ENCODE data around the gene FHOD1.

The FHOD1 gene

DNA sequence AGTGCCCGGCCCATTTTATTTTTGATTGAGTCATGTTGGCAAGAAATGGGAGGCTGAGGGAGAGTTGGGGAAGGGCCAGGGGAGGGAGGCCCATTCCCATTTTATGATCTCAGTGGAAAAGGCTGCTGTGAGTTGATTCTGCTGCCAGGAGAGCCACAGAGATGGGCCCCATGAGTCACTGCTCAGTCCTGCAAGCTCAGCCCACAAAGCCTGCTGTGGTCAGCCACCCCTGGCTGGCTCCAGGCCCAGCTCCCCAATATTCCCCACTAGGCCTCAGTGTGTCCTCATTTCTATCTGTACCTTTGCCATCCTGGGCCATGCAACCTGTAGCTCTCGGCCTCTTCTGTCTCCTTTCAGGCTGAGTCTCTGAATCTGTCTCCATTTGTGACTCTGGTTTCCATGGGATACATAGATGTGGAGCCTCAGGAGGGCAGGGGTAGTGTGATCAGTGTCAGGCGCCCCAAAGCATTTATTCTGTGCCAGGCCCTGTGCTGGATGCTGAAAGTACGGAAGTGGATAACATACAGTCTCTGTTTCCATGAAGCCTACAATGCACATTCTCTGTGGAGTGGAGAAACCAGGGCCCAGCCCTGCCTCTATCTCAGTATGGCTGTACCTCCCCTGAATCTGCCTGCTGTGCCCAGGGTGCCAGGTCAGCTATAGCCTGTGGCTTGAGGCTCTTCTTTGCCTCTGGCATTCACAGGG, 30.2 kb upstream of the FHOD1 start:
- FAIRE-seq = no peak

DNA sequence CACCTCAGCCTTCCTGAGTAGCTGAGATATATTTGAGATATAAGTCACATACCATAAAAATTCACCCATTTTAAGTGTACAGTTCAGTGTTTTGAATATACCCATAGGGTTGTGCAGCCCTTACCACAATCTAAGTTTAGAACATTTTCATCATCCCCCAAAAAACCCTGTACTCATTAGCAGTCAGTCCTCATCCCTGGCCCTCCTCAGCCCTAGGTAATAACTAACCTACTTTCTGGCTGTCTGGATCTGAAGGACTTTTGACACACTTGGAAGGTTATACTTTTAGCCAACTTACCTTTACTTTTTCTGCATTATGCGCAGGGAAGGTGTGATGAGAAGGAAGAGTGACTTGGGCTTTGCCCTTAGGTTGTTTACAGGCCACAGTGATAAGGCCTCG, 28.0 kb upstream of the FHOD1 start:
- no peak for FAIRE-seq

GRCh38 chr16:67271446-67271845, 24.2 kb upstream of the FHOD1 start:
- FAIRE-seq = no peak

DNA sequence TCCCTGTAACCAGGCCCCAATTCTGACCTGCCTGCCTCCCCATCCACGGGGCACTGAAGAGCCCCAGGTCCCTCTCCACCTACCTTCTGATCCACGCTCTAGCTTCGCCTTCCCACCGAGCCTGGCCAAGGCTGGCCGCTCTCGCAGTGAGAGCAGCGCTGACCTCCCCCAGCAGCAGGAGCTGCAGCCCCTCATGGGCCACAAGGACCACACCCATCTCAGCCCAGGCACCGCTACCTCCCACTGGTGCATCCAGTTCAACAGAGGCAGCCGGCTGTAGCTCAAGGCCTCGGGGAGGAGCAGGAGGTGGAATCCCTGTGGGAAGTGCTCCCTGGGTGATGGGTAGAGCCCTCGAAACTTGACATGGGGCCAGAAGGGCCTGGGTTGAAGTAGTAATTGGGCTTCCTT, 23.7 kb upstream of the FHOD1 start:
- FAIRE-seq = no peak

- FAIRE-seq = no peak
Observed at GRCh38 chr16:67269766-67270165, 22.5 kb upstream of the FHOD1 start.

- no peak for FAIRE-seq
Observed at GRCh38 chr16:67268136-67268579, 20.9 kb upstream of the FHOD1 start.

DNA sequence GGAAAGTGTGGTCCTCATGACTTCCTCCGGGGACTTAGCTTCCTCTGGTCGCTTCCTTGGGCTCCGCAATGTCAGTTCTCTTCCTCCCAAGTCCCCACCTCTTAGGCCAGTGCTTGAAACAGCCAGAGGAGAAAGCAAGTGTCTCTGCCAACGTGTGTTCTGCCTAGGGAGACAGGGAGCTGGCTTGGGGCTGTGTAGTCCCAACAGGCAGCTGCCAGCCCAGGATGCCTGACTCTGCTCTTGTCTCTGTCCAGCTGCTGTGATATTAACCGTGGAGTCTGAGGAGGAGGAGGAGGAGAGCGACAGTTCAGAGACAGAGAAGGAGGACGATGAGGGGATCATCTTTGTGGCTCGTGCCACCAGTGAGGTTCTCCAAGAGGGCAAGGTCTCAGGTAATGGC, 18.6 kb upstream of the FHOD1 start:
- no peak for FAIRE-seq

- FAIRE-seq = no peak
Observed at GRCh38 chr16:67264866-67265265, 17.6 kb upstream of the FHOD1 start.

GRCh38 chr16:67264277-67264676, 17.0 kb upstream of the FHOD1 start:
- FAIRE-seq = no peak

- FAIRE-seq = no peak
Observed at GRCh38 chr16:67263201-67263600, 15.9 kb upstream of the FHOD1 start.

GRCh38 chr16:67260426-67261063, 13.3 kb upstream of the FHOD1 start:
- no peak for FAIRE-seq

DNA sequence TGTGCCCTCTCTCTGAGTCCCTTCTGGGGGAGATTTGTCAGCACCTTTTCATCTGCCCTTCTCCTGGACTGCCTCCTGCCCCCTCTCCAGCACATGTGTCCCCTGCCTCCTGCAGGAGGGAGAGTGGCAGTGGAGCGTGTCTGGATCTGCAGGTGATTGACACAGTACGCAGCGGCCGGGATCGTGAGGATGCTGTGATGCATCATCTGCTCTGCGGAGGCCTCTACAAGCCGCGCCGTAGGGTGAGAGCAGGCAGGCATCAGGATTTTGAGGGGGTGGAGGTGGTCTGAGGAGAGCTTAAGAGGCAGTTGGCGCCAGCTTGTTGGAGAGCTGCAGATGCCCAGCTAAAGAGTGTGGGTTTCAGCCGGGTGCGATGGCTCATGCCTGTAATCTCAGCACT, 12.4 kb upstream of the FHOD1 start:
- FAIRE-seq = no peak

DNA sequence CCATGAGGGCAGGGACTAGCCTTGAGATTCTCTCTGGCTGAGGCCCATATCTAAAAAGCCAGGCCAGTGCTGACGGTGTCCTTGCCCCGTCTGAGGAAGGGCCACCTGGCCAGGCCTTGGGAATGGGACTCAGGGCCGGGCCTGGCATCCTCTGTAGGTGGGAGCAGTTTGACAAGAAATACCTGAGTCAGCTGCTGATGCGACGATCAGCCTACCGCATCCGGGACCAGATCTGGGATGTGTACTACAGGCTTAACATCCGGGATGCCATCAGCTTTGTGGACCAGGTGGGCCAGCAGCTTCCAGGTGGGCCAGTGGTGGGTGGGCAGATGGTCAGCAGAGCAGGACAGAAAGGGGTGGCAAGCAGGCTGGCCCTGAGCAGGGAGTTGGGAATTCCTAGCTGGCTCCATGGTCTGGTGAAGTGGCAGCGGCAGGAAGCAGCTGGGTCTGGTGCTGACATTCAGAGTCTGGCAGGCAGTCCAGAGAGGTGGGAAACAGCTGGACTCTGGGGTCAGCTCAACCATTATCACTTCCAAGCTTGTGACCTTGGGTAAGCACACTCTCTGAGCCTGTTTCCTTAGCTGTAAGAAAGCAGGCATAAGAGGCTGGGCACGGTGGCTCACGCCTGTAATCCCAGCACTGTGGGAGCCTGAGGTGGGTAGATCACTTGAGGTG, 11.0 kb upstream of the FHOD1 start:
- no peak for FAIRE-seq

DNA sequence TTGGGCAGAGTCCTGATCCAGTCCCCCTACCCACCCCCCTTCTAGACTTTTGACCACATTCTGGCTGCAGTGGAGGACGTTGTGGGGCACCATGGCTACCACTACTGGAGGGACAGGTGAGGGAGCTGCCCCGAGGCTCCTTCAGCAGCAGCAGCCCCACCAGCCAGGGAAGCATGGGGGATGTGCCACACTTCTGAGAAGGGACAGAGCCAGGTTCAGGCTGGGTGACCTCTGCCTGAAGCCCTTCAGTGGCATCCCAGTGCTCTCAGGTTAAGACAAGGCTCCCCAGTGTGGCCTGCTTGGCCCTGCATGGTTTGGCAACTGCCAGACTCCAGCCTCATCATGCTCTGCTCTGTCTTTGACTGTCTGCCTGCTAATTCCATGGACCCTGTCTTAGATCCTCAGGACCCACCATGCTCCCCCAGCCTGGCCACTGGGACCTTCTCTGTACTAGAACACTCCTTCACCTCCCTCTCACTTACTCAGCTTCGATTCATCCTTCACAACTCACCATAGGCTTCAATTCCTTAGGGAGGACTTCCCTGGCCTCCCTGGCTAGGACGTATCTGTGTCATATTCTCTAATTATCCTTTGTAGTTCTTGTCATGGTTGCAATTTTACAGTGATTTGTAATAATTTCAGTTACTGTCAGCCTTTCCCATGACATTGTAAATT, 10.3 kb upstream of the FHOD1 start:
- FAIRE-seq = no peak

- no peak for FAIRE-seq
Observed at GRCh38 chr16:67256701-67257230, 9.5 kb upstream of the FHOD1 start.

GRCh38 chr16:67255553-67256221, 8.4 kb upstream of the FHOD1 start:
- FAIRE-seq = no peak

GRCh38 chr16:67254801-67255552, 7.7 kb upstream of the FHOD1 start:
- FAIRE-seq = no peak

- FAIRE-seq = no peak
Observed at GRCh38 chr16:67252609-67253497, 5.6 kb upstream of the FHOD1 start.

- no peak for FAIRE-seq
Observed at GRCh38 chr16:67250045-67250327, 2.7 kb upstream of the FHOD1 start.

GRCh38 chr16:67249178-67250044, 2.1 kb upstream of the FHOD1 start:
- FAIRE-seq = no peak

All from A204.1 (cell line).